PC-9 (cell line): ENCODE data around the gene CAPN9. TPM values are rescaled to one million over a fixed set of nuclear protein-coding genes. Genes with fewer than 3 reads are reported as not detected.

Experiments
- BruUV-seq: library from RNA; stranded (reverse); fragments of 400-500 nt; replicated peaks from 2 replicates; lab custom pipeline; 2021; lab: Mats Ljungman, UMichigan
- CTCF ChIA-PET: fragments of 300-600 bp; sonication (Branson Sonifier 250); formaldehyde crosslinking; loops from one replicate; lab custom pipeline; 2022; ENCODE audit warnings: antibody characterized with exemption; lab: Charles Lee
- POLR2A ChIA-PET: fragments of 300-600 bp; sonication (Branson Sonifier 250); formaldehyde crosslinking; loops from one replicate; lab custom pipeline; 2022; ENCODE audit warnings: antibody characterized with exemption; ENCODE audit not compliant: unreplicated experiment; lab: Charles Lee
- DNase-seq, 2 experiments: peaks; one replicate each; pipeline versions ENCODE4 v3.0.0 to v3.0.0-alpha.2; 2015 to 2022; ENCODE audit warnings: mixed read lengths in 1 of 2
- H2AFZ ChIP-seq: fragments of 200-600 bp; sonication (generic); 2 replicates; pipeline ENCODE4 v1.8.1; 2017; ENCODE audit warnings: antibody characterized with exemption
- H3F3A ChIP-seq: fragments of 200-600 bp; sonication (generic); 2 replicates; pipeline ENCODE4 v1.8.1; 2017; ENCODE audit warnings: antibody characterized with exemption, mild to moderate bottlenecking, low read depth; ENCODE audit not compliant: insufficient read depth
- H3K27ac ChIP-seq: fragments of 200-600 bp; sonication (generic); 2 replicates; pipeline ENCODE4 v1.6.1; 2016; ENCODE audit warnings: mixed run types
- H3K27me3 ChIP-seq: fragments of 200-600 bp; sonication (generic); 2 replicates; pipeline ENCODE4 v1.6.1; 2016; ENCODE audit warnings: low read depth, mixed run types; ENCODE audit not compliant: insufficient read depth
- H3K36me3 ChIP-seq: fragments of 200-600 bp; sonication (generic); 2 replicates; pipeline ENCODE4 v1.6.1; 2016; ENCODE audit warnings: low read depth, mixed run types
- H3K4me1 ChIP-seq: fragments of 200-600 bp; sonication (generic); replicated peaks from 2 replicates; pipeline ENCODE4 v1.6.1; 2016; ENCODE audit warnings: mixed run types; ENCODE audit not compliant: insufficient read depth
- H3K4me2 ChIP-seq: fragments of 200-600 bp; sonication (generic); 2 replicates; pipeline ENCODE4 v1.6.1; 2017; ENCODE audit warnings: mixed run types
- H3K4me3 ChIP-seq: fragments of 200-600 bp; sonication (generic); 2 replicates; pipeline ENCODE4 v1.6.1; 2016; ENCODE audit warnings: mixed run types
- H3K79me2 ChIP-seq: fragments of 200-600 bp; sonication (generic); 2 replicates; pipeline ENCODE4 v1.6.1; 2017; ENCODE audit warnings: low read depth, mixed run types
- H3K9me2 ChIP-seq: fragments of 200-600 bp; sonication (generic); 2 replicates; pipeline ENCODE4 v1.8.1; 2017; ENCODE audit warnings: mild to moderate bottlenecking; ENCODE audit not compliant: insufficient read depth
- H3K9me3 ChIP-seq: fragments of 200-600 bp; sonication (generic); 2 replicates; pipeline ENCODE4 v1.8.1; 2016; ENCODE audit warnings: low read depth; ENCODE audit not compliant: insufficient read depth
- H4K20me1 ChIP-seq: fragments of 200-600 bp; sonication (generic); 2 replicates; pipeline ENCODE4 v1.8.1; 2017; ENCODE audit not compliant: insufficient read depth
- EZH2 ChIP-seq: fragments of 200-600 bp; sonication (generic); IDR thresholded peaks from 2 replicates; pipeline ENCODE4 v1.8.0; 2017; ENCODE audit warnings: antibody characterized with exemption, low read depth
- intact Hi-C: fragments of 100-400 bp; cut with micrococcal nuclease; formaldehyde crosslinking; loops from one replicate; pipeline ENCODE4 v1.10.0; 2022; ENCODE audit not compliant: unreplicated experiment
- total RNA-seq: library from RNA; stranded (reverse); gene quantifications from 2 replicates; pipeline ENCODE4 v1.2.3, GENCODE V29; 2021
- TF ChIP-seq, protein P1 (sequence below): fragments of 200-600 bp; sonication (generic); conservative IDR thresholded peaks from 2 replicates; pipeline ENCODE4 v1.6.1; 2017; ENCODE audit warnings: mixed run types, antibody characterized with exemption, mild to moderate bottlenecking, moderate library complexity

CAPN9 gene
- total RNA-seq, 1 experiment from 2014 or later: not detected

DNA sequence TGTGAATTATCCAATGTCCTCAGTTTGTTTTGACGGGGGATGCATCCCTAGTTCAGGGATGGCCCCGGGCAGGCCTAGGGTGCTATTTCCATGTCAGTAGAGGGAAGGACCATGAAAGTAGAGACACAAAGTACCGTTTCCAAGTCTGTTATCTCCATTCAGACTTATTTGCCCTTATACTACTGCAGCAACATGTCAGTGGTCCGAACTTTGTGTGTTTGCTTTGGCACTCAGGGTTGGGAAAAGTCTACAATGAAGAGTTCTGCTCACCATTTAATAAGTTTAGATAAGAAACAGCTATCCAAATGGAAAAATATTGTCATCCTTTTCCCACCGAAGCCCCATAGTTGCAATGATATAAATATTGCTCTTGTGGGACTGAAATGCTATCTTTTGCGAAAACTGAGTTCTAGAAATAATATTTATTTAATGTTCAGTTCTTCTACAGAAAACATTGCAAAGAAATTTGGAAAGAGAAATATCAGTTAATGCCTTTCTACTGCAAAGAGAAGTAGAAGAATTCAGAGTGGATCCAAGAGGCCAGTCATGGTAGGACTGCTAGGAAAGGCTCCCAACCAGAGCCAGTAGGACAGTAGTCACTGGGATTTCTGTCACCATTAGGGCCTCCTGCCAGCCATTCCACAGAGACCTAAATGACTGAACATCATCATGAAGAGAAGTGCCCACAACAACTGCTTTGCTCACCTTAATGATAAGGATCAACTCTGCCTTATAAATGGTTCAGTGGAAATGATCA lies 21.8 kb upstream of the CAPN9 start:
- H3K27ac ChIP-seq: no peak overlapping the region
- no peak for DNase-seq
- BruUV-seq: no TSS peak
- no peaks in the 10 kb centered on the region for H3K36me3 ChIP-seq
- intact Hi-C loops: no loop called here
- H3K9me2 ChIP-seq: no peaks in the 10 kb centered on the region
- ChIA-PET POLR2A (no interaction called here), CTCF (no interaction called here)
- no peaks in the 10 kb centered on the region for H3F3A ChIP-seq
- H3K9me3 ChIP-seq: peaks cover 7% of the 10 kb centered on the region; the same call in 1 of the 2 replicates
- no peak overlapping the region for H3K4me2 ChIP-seq
- no peaks in the 10 kb centered on the region for H3K79me2 ChIP-seq
- no peak for TF ChIP-seq EZH2
- TF ChIP-seq, protein P1, sequence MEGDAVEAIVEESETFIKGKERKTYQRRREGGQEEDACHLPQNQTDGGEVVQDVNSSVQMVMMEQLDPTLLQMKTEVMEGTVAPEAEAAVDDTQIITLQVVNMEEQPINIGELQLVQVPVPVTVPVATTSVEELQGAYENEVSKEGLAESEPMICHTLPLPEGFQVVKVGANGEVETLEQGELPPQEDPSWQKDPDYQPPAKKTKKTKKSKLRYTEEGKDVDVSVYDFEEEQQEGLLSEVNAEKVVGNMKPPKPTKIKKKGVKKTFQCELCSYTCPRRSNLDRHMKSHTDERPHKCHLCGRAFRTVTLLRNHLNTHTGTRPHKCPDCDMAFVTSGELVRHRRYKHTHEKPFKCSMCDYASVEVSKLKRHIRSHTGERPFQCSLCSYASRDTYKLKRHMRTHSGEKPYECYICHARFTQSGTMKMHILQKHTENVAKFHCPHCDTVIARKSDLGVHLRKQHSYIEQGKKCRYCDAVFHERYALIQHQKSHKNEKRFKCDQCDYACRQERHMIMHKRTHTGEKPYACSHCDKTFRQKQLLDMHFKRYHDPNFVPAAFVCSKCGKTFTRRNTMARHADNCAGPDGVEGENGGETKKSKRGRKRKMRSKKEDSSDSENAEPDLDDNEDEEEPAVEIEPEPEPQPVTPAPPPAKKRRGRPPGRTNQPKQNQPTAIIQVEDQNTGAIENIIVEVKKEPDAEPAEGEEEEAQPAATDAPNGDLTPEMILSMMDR: no peak
- no peak overlapping the region for H2AFZ ChIP-seq
- no peaks in the 10 kb centered on the region for H3K27me3 ChIP-seq
- H3K4me3 ChIP-seq: no peak overlapping the region
- no peaks in the 10 kb centered on the region for H4K20me1 ChIP-seq
- no peaks in the 10 kb centered on the region for H3K4me1 ChIP-seq

DNA sequence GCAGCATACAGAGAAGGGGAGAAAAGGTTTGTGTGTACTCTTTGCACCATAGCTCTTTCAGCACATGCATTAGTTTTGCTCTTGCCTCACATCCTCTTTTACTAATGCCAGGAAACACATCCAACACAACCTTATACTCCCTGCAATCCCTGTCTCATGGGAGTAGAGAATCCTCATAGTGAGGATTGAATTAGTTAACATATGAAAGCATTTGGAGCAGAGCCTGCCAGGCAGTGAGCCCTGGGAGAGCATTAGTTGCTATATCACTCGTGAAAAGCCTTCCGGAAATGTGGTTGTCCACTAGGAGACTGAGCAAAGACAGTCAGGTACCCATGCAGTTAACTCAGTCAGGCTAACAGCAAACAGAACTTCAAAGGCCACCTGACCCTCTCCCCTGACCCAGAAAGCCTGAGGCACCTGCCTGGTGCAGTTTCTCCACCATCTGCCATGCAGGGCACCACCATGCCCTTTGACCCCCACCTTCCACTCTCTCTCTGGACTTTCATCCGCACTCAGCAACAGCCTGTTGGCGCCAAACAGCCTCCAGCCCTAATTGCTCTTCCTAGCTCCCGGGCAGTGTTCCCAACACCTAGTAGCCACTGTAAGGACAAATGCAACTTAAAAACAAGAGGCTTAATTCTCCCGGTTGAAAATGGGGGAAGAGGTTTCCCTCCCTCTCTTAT lies 18.3 kb upstream of the CAPN9 start:
- POLR2A ChIA-PET: no interaction called here
- no peak overlapping the region for H3K27ac ChIP-seq
- H3K4me2 ChIP-seq: no peak overlapping the region
- no peak overlapping the region for H3K4me3 ChIP-seq
- peaks cover 3% of the 10 kb centered on the region; the same call in 1 of the 2 replicates for H3K9me3 ChIP-seq
- H3K79me2 ChIP-seq: no peaks in the 10 kb centered on the region
- no peaks in the 10 kb centered on the region for H3K36me3 ChIP-seq
- CTCF ChIA-PET: no interaction called here
- H4K20me1 ChIP-seq: no peaks in the 10 kb centered on the region
- no peaks in the 10 kb centered on the region for H3F3A ChIP-seq
- TF ChIP-seq EZH2: no peak
- TF ChIP-seq, protein P1: no peak
- intact Hi-C loops: no loop called here
- no TSS peak for BruUV-seq
- no peaks in the 10 kb centered on the region for H3K27me3 ChIP-seq
- no peaks in the 10 kb centered on the region for H3K9me2 ChIP-seq
- no peaks in the 10 kb centered on the region for H3K4me1 ChIP-seq
- no peak for DNase-seq
- no peak overlapping the region for H2AFZ ChIP-seq

DNA sequence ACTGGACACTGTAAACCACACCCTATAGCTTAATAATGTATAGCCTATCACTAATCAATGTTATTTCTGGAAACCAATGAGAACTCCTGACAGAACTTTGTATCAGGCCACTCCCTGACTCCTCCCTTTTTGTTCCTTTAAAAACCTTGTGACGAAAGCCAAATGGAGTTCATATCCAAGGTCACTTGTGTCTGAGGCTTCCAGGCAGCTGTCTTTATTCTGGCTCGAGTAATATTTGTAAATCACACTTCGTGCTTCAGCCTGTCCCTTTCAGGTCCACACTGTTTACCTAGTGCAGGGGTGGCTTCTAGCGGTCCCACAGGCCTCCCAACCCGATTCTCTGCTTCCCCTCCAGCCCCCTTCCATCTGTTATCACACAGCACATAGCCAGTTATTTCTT lies 16.2 kb upstream of the CAPN9 start:
- CTCF ChIA-PET: no interaction called here

More for the DNA sequence above, 16.2 kb upstream of the CAPN9 start:
- no peak for DNase-seq
- Histone ChIP-seq H3K27ac (no peak overlapping the region), H3F3A (no peaks in the 10 kb centered on the region), H3K36me3 (no peaks in the 10 kb centered on the region), H4K20me1 (no peaks in the 10 kb centered on the region), H3K79me2 (no peaks in the 10 kb centered on the region), H2AFZ (no peak overlapping the region), H3K4me2 (no peak overlapping the region), H3K9me3 (no peaks in the 10 kb centered on the region), H3K4me3 (no peak overlapping the region), H3K27me3 (no peaks in the 10 kb centered on the region), H3K4me1 (peaks cover 9% of the 10 kb centered on the region), H3K9me2 (no peaks in the 10 kb centered on the region)
- no TSS peak for BruUV-seq
- POLR2A ChIA-PET: no interaction called here
- TF ChIP-seq, protein P1: no peak
- no peak for TF ChIP-seq EZH2
- intact Hi-C loops: no loop called here
